ENCODE results near the gene NDUFS8. TPM values are rescaled to one million over a fixed set of nuclear protein-coding genes. Genes with fewer than 3 reads are reported as not detected.

NDUFS8 gene
- total and polyA plus RNA-seq, 2 of the 4 experiments (the other 2 are of a cell fraction) = 85.9 to 131 TPM

GRCh38 chr11:67996051-67996450, 34.4 kb upstream of the NDUFS8 start:
- no peak overlapping the region for H2BK20ac ChIP-seq (ENCODE audit: low read depth, low read length)
- no peaks in the 10 kb centered on the region for H3K9me3 ChIP-seq (ENCODE audit: control insufficient read depth, insufficient read depth, low read length)
- H3K27ac ChIP-seq (ENCODE audit: insufficient read depth, low read length) = no peak overlapping the region
- H2AK5ac ChIP-seq (ENCODE audit: low read depth, low read length) = no peak overlapping the region
- no CpG with 5 or more reads among the region's 13 CpGs for WGBS, 2 experiments (ENCODE audit: extremely low coverage in 2 of 2, insufficient read length in 1 of 2)
- no peak overlapping the region for H3K4me2 ChIP-seq (ENCODE audit: low read depth, low read length)
- no peak overlapping the region for H4K91ac ChIP-seq (ENCODE audit: insufficient read depth, low read depth, low read length)
- H3K4me1 ChIP-seq (ENCODE audit: control insufficient read depth, insufficient read depth, low read length) = no peaks in the 10 kb centered on the region
- no peak overlapping the region for H3K56ac ChIP-seq (ENCODE audit: extremely low read depth, insufficient read depth, low read length)
- H3K79me1 ChIP-seq (ENCODE audit: low read depth in 1 of 2, low read length in 2 of 2) = no peaks in the 10 kb centered on the region
- no peaks in the 10 kb centered on the region for H3K36me3 ChIP-seq (ENCODE audit: control insufficient read depth, insufficient read depth, low read length)
- H2AFZ ChIP-seq (replicated peaks; ENCODE audit: low read length, poor library complexity) = no peak overlapping the region
- H2BK5ac ChIP-seq (ENCODE audit: low read depth, low read length, poor library complexity, severe bottlenecking) = no peak overlapping the region
- in situ Hi-C loops (cut with MboI; ENCODE audit: low sequenced_read_pairs) = no loop called here
- H3K27me3 ChIP-seq (ENCODE audit: control insufficient read depth, insufficient read depth, low read length) = no peaks in the 10 kb centered on the region; the same call in 1 of the 2 replicates
- H3K4me3 ChIP-seq (ENCODE audit: insufficient read depth, low read depth, low read length) = no peak overlapping the region
- no peak overlapping the region for H2BK15ac ChIP-seq (ENCODE audit: low read depth, low read length)
- intact Hi-C loops (cut with micrococcal nuclease) = no loop called here
- ChIA-PET CTCF (no interaction called here), POLR2A (ENCODE audit: unreplicated experiment) (no interaction called here)
- H3K18ac ChIP-seq (ENCODE audit: low read depth, low read length) = no peak overlapping the region
- H4K8ac ChIP-seq (ENCODE audit: low read depth in 2 of 2, low read length in 2 of 2) = no peak overlapping the region
- H4K5ac ChIP-seq (ENCODE audit: low read depth, low read length) = no peak overlapping the region
- H3K23ac ChIP-seq (ENCODE audit: low read depth, low read length) = no peak overlapping the region
- no peak overlapping the region for H2BK120ac ChIP-seq (ENCODE audit: low read depth, low read length)
- no TSS peak for BruUV-seq (replicated peaks)
- H4K20me1 ChIP-seq (ENCODE audit: insufficient read depth, low read length) = no peaks in the 10 kb centered on the region
- no peak overlapping the region for H3K4ac ChIP-seq (ENCODE audit: low read depth, low read length)
- dilution Hi-C loops (cut with HindIII; ENCODE audit: low sequenced_read_pairs, unreplicated experiment) = no loop called here
- no peaks in the 10 kb centered on the region; the same call in 1 of the 2 replicates for H3K9me1 ChIP-seq (ENCODE audit: insufficient read depth, low read length)
- ATAC-seq (ENCODE audit: low read depth) (no peak), DNase-seq (no peak)
- H3K9ac ChIP-seq (ENCODE audit: low read depth, low read length) = no peak overlapping the region
- no peak overlapping the region for H2AK9ac ChIP-seq (replicated peaks; ENCODE audit: low read depth, low read length, poor library complexity)
- no peak overlapping the region for H3K14ac ChIP-seq (replicated peaks; ENCODE audit: low read depth, low read length)
- TF ChIP-seq, protein P1, sequence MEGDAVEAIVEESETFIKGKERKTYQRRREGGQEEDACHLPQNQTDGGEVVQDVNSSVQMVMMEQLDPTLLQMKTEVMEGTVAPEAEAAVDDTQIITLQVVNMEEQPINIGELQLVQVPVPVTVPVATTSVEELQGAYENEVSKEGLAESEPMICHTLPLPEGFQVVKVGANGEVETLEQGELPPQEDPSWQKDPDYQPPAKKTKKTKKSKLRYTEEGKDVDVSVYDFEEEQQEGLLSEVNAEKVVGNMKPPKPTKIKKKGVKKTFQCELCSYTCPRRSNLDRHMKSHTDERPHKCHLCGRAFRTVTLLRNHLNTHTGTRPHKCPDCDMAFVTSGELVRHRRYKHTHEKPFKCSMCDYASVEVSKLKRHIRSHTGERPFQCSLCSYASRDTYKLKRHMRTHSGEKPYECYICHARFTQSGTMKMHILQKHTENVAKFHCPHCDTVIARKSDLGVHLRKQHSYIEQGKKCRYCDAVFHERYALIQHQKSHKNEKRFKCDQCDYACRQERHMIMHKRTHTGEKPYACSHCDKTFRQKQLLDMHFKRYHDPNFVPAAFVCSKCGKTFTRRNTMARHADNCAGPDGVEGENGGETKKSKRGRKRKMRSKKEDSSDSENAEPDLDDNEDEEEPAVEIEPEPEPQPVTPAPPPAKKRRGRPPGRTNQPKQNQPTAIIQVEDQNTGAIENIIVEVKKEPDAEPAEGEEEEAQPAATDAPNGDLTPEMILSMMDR (conservative IDR thresholded peaks at IDR 0.05; ENCODE audit: low read depth, low read length) = no peak
- TF ChIP-seq, protein P2, sequence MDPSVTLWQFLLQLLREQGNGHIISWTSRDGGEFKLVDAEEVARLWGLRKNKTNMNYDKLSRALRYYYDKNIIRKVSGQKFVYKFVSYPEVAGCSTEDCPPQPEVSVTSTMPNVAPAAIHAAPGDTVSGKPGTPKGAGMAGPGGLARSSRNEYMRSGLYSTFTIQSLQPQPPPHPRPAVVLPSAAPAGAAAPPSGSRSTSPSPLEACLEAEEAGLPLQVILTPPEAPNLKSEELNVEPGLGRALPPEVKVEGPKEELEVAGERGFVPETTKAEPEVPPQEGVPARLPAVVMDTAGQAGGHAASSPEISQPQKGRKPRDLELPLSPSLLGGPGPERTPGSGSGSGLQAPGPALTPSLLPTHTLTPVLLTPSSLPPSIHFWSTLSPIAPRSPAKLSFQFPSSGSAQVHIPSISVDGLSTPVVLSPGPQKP (IDR thresholded peaks at IDR 0.05; ENCODE audit: borderline replicate concordance, low read depth, low read length) = no peak
- no peak for TF ChIP-seq SMC3 (IDR thresholded peaks at IDR 0.05; ENCODE audit: low read depth, low read length)
- TF ChIP-seq CEBPB (IDR thresholded peaks at IDR 0.05; ENCODE audit: low read depth, low read length) = no peak
- no peak for TF ChIP-seq MAFK (IDR thresholded peaks at IDR 0.05; ENCODE audit: low read depth, low read length)
- TF ChIP-seq MAZ (IDR thresholded peaks at IDR 0.05; ENCODE audit: borderline replicate concordance, low read depth, low read length) = no peak
- no peak for TF ChIP-seq RAD21 (IDR thresholded peaks at IDR 0.05; ENCODE audit: low read length)
- TF ChIP-seq POLR2A (IDR thresholded peaks at IDR 0.05; ENCODE audit: low read depth, low read length) = no peak
- no peak for TF ChIP-seq RFX5 (IDR thresholded peaks at IDR 0.05; ENCODE audit: low read depth, low read length)
- TF ChIP-seq, protein P3, sequence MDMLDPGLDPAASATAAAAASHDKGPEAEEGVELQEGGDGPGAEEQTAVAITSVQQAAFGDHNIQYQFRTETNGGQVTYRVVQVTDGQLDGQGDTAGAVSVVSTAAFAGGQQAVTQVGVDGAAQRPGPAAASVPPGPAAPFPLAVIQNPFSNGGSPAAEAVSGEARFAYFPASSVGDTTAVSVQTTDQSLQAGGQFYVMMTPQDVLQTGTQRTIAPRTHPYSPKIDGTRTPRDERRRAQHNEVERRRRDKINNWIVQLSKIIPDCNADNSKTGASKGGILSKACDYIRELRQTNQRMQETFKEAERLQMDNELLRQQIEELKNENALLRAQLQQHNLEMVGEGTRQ (IDR thresholded peaks at IDR 0.05; ENCODE audit: low read depth, low read length) = no peak
- no peak for TF ChIP-seq NFE2L2 (IDR thresholded peaks at IDR 0.05; ENCODE audit: low read depth, low read length)
- no peak for TF ChIP-seq BHLHE40 (IDR thresholded peaks at IDR 0.05; ENCODE audit: low read depth, low read length)
- no peak for TF ChIP-seq CHD1 (IDR thresholded peaks at IDR 0.05; ENCODE audit: low read depth, low read length)
- no peak for TF ChIP-seq MXI1 (IDR thresholded peaks at IDR 0.05; ENCODE audit: borderline replicate concordance, low read depth, low read length)
- no peak for TF ChIP-seq RCOR1 (IDR thresholded peaks at IDR 0.05; ENCODE audit: insufficient replicate concordance, low read length)
- no peak for TF ChIP-seq FOS (IDR thresholded peaks at IDR 0.05; ENCODE audit: low read depth, low read length)
